Activated naive CD8-positive, alpha-beta T cell treated with anti-CD3 and anti-CD28 coated beads, Interleukin-2, amount 10 ng/mL, durations not matched to agents 7 days and 5 days (primary cell): Measurements from ENCODE around the gene AGAP3. TPM values are rescaled to one million over a fixed set of nuclear protein-coding genes. Genes with fewer than 3 reads are reported as not detected.

Experiments
- ATAC-seq: fragments of 150-1000 bp; cut with Tn5 transposase; one replicate; pipeline ENCODE4 v1.10.0; 2021; ENCODE audit warnings: low read depth, moderate library complexity
- POLR2A ChIA-PET: fragments of 350-600 bp; sonication (Branson Sonifier 250); formaldehyde crosslinking; loops from one replicate; lab custom pipeline; 2021; ENCODE audit warnings: antibody characterized with exemption; lab: Charles Lee
- DNase-seq: peaks from one replicate; pipeline ENCODE4 v3.0.0; 2021
- H3K27ac Mint-ChIP-seq: one replicate; pipeline ENCODE4 v1.8.0; 2022; ENCODE audit warnings: mild to moderate bottlenecking, mixed read lengths
- H3K27me3 Mint-ChIP-seq: one replicate; pipeline ENCODE4 v1.8.0; 2022; ENCODE audit warnings: mild to moderate bottlenecking, moderate library complexity, mixed read lengths
- H3K36me3 Mint-ChIP-seq: one replicate; pipeline ENCODE4 v1.8.0; 2021; ENCODE audit warnings: mild to moderate bottlenecking, mixed read lengths
- H3K4me1 Mint-ChIP-seq: one replicate; pipeline ENCODE4 v1.8.0; 2021; ENCODE audit warnings: mixed read lengths
- H3K4me3 Mint-ChIP-seq: one replicate; pipeline ENCODE4 v1.8.0; 2022; ENCODE audit warnings: mild to moderate bottlenecking, moderate library complexity, mixed read lengths
- H3K9me3 Mint-ChIP-seq: one replicate; pipeline ENCODE4 v1.8.0; 2021; ENCODE audit warnings: mixed read lengths
- total RNA-seq, 2 experiments: library from RNA; stranded (reverse); gene quantifications; one replicate each; pipeline ENCODE4 v1.2.3, GENCODE V29; 2021

AGAP3 gene
- total RNA-seq, 2 experiments from 2014 or later, result 31.7 to 32.7 TPM

GRCh38 chr7:151124899-151125399 is 38.7 kb downstream of the AGAP3 start:
- H3K9me3 Mint-ChIP-seq, result no peaks in the 10 kb centered on the region
- POLR2A ChIA-PET, result no interaction called here
- H3K4me1 Mint-ChIP-seq, result peaks cover 2% of the 10 kb centered on the region
- no peak overlapping the region for H3K27ac Mint-ChIP-seq
- no peaks in the 10 kb centered on the region for H3K36me3 Mint-ChIP-seq
- H3K27me3 Mint-ChIP-seq, result no peaks in the 10 kb centered on the region
- no peak overlapping the region for H3K4me3 Mint-ChIP-seq
- ATAC-seq (no peak), DNase-seq (no peak)

DNA sequence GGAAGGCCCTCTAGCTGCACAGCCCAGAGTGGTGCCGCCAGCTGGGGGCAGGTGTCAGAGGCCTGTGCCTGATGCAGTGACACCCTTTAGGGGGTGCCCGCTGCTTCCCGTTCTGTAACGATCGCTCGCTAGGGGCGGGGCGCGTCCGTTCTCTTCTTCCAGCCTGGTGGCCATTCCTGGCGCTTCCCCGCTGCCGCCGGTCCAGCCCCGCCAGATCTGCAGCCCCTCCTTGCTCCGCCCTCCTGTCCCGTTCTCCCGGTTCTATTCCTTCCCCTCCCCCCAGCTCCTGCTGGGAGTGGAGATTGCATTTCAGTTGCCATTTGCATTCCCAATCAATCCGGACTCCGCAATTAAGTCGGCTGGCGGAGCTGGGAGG is 39.2 kb downstream of the AGAP3 start:
- Mint-ChIP-seq H3K4me3 (no peak overlapping the region), H3K36me3 (no peaks in the 10 kb centered on the region), H3K27ac (no peak overlapping the region), H3K27me3 (no peaks in the 10 kb centered on the region), H3K9me3 (no peaks in the 10 kb centered on the region), H3K4me1 (peaks cover 6% of the 10 kb centered on the region)
- ATAC-seq (no peak), DNase-seq (no peak)
- POLR2A ChIA-PET, result no interaction called here

DNA sequence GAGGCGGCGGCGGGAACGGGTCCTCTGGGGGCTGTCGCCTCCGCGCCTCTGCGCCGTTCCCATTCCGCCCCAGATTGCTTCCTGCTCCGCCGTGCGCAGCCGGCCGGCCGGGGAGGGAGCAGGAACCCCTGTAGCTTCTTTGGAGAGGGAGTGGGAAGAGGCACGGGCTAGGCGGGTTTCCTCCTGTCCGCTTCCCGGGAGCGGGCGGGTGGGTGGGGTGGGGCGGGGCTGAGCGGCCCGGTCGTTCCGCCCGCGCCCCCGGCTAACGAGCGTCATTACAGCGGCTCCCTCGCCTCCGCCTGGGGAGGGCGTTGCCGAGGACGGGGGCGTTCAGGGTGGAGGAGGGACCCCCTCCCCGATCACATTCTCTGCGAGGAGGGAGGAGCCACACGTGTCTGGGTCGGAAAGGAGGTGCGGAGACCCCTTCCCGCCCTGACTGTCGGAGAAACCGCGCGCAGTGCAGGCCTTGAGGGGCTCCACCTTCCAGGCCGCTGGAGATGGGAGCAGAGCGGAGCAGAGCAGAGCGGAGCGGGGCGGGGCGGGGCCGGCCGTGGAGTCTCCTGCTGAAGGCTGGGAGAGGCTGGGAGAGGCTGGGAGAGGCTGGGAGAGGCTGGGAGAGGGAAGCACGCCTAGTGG is 39.7 kb downstream of the AGAP3 start:
- no peaks in the 10 kb centered on the region for H3K9me3 Mint-ChIP-seq
- H3K27me3 Mint-ChIP-seq, result no peaks in the 10 kb centered on the region
- DNase-seq (no peak), ATAC-seq (no peak)
- no peak overlapping the region for H3K27ac Mint-ChIP-seq
- H3K4me3 Mint-ChIP-seq, result no peak overlapping the region
- H3K4me1 Mint-ChIP-seq, result peaks cover 6% of the 10 kb centered on the region
- POLR2A ChIA-PET, result no interaction called here
- H3K36me3 Mint-ChIP-seq, result no peaks in the 10 kb centered on the region

GRCh38 chr7:151126491-151127137 is 40.3 kb downstream of the AGAP3 start:
- POLR2A ChIA-PET, result no interaction called here
- DNase-seq, result no peak
- Mint-ChIP-seq H3K4me1 (peaks cover 4% of the 10 kb centered on the region), H3K4me3 (no peak overlapping the region), H3K27me3 (no peaks in the 10 kb centered on the region), H3K9me3 (no peaks in the 10 kb centered on the region), H3K27ac (no peak overlapping the region), H3K36me3 (no peaks in the 10 kb centered on the region)
- no peak for ATAC-seq

- POLR2A ChIA-PET, result no interaction called here
- DNase-seq, result no peak
- Mint-ChIP-seq H3K27me3 (no peaks in the 10 kb centered on the region), H3K4me1 (peaks cover 4% of the 10 kb centered on the region), H3K36me3 (no peaks in the 10 kb centered on the region), H3K9me3 (no peaks in the 10 kb centered on the region), H3K4me3 (no peak overlapping the region), H3K27ac (no peak overlapping the region)
- ATAC-seq, result no peak
Measured at GRCh38 chr7:151128144-151128543, 41.9 kb downstream of the AGAP3 start.

GRCh38 chr7:151128716-151129115 is 42.4 kb downstream of the AGAP3 start:
- POLR2A ChIA-PET, result no interaction called here
- Mint-ChIP-seq H3K27ac (no peak overlapping the region), H3K4me1 (peaks cover 4% of the 10 kb centered on the region), H3K4me3 (no peak overlapping the region), H3K9me3 (no peaks in the 10 kb centered on the region), H3K36me3 (no peaks in the 10 kb centered on the region), H3K27me3 (no peaks in the 10 kb centered on the region)
- ATAC-seq, result no peak
- no peak for DNase-seq

DNA sequence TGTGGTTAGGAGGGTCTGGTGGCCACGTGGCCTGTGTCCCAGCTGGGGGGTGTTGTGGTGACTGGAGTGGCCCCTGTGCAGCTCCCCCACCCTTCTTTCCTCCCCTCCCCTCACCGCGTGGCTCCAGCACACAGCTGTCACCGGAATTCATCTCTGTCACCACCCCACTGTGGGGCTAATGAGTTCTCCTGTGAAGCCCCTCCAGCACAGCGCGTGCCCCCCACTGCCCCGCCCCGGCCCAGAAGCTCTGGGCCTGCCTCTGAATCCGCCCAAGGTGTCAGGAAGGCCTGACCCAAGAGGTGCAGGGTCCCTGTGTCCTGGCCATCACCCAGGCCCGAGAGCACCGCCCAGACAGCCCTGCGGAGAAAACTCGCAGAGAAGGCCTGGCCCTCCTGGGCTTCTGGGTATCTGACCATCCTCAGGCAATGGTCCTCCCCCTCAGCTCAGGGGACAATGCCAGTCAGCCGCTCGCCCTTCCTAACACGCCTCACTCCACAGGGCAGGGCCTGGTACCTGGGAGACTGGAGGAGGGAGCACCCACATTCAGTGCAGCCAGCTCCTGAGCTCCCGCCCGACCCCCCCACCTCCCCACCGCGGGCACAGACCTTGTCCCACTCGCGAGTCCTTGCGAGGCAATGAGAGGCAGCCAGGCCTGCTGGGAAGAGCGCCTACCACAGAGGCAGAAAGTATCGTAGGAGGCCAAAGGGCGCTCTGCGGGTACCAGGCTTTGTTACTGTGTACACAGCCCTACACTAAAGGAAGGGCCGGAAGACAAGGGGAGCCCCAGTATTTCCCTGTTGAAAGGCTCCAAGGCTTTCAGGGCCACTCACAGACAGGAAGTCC is 43.1 kb downstream of the AGAP3 start:
- H3K27ac Mint-ChIP-seq, result no peak overlapping the region
- H3K4me1 Mint-ChIP-seq, result peaks cover 4% of the 10 kb centered on the region
- ATAC-seq, result no peak
- H3K9me3 Mint-ChIP-seq, result no peaks in the 10 kb centered on the region
- H3K4me3 Mint-ChIP-seq, result no peak overlapping the region
- POLR2A ChIA-PET, result no interaction called here
- no peak for DNase-seq
- no peaks in the 10 kb centered on the region for H3K36me3 Mint-ChIP-seq
- no peaks in the 10 kb centered on the region for H3K27me3 Mint-ChIP-seq

DNA sequence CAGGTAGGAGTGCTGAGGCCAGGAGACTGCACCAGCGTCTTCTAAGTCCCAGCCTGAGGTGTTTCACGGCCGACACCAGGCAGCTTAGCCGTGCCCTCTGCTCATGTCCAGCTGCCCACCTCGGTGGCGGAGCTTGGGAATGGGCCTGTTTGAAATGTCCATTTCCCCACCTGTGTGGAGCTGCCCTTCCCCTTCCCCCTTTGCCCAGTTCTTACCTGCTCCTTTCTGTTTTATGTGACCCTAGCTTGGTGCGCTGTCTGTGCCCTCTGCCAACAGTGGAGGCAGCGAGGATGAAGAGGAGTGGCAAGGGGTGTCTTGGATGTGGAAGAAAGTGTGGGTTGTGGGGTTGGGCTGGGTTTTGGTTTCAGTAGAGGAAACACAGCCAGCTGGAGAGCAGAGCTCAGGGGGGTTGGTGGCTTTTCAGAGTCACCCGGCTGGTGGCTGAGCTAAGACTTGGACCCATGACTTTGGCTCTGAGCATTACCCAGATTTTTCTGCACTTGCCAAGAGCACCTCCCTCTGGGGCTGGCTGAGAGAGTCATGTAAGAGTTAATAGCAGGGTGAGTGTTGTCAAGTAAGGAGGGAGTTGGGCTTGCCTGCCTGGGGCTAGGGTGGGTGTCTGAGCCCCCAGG is 43.8 kb downstream of the AGAP3 start:
- Mint-ChIP-seq H3K9me3 (no peaks in the 10 kb centered on the region), H3K4me1 (peaks cover 4% of the 10 kb centered on the region), H3K36me3 (no peaks in the 10 kb centered on the region), H3K4me3 (no peak overlapping the region), H3K27ac (no peak overlapping the region), H3K27me3 (no peaks in the 10 kb centered on the region)
- ATAC-seq (no peak), DNase-seq (no peak)
- POLR2A ChIA-PET, result no interaction called here

DNA sequence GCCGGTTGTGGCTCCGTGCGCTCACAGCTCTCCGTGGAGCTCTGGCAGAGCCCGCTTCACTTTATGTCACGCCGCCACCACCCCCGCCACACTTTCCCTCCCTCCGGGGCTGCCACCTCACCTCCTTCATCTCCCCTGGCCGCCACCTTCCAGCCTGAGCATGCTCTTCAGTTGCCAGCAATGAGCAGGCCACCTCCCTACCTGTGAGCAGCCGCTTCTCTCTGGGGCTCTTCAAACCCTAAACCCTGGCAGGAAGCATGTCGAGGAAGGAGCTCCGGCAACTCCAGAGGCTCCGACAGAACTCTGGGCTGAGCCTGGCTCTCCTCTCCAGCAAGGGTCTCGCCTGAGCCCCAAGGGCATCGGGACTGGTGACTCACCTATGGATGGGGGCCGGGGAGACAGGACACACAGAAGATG is 44.5 kb downstream of the AGAP3 start:
- Mint-ChIP-seq H3K4me1 (peaks cover 4% of the 10 kb centered on the region), H3K27ac (no peak overlapping the region), H3K27me3 (no peaks in the 10 kb centered on the region), H3K9me3 (no peaks in the 10 kb centered on the region), H3K4me3 (no peak overlapping the region), H3K36me3 (no peaks in the 10 kb centered on the region)
- DNase-seq (no peak), ATAC-seq (no peak)
- POLR2A ChIA-PET, result no interaction called here

- ATAC-seq, result no peak
- no peak for DNase-seq
- no peaks in the 10 kb centered on the region for H3K36me3 Mint-ChIP-seq
- no peak overlapping the region for H3K27ac Mint-ChIP-seq
- peaks cover 4% of the 10 kb centered on the region for H3K4me1 Mint-ChIP-seq
- no peak overlapping the region for H3K4me3 Mint-ChIP-seq
- H3K27me3 Mint-ChIP-seq, result no peaks in the 10 kb centered on the region
- POLR2A ChIA-PET, result no interaction called here
- no peaks in the 10 kb centered on the region for H3K9me3 Mint-ChIP-seq
Measured at GRCh38 chr7:151131224-151131591, 44.9 kb downstream of the AGAP3 start.

DNA sequence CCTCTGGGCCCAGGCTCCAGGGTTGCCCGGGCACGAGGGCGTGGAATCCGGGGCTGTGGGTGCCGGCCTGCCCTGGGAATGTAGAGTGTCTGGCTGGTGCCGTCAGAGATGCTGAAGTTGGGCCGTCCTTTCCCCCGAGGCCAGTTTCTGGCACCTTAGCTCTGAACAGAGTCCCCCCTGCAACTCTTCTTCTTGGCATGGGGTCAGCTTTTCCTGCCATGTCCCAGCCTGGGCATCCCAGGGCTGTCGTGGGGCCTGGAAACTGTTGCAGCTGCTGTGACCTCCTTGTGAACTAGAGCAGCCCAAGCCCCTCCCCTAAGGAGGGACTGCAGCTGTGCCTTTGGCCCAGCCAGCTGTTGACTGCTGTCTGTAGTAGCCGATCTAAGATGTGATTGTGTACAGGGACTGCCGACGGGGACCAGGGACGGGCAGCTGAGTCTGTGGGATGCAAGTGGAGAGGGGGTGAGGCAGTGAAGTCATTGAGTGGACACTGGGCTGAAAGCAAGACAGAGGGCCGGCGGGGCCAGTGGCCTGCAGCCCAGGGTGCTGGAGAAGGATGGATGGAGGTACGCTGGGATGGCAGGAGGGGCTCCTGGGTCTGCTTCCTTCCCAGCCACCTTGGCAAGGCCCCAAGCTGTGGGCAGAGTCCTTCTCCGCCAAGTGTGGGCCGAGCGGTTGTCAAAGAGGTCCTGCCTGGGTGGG is 45.5 kb downstream of the AGAP3 start:
- POLR2A ChIA-PET, result no interaction called here
- H3K27ac Mint-ChIP-seq, result no peak overlapping the region
- ATAC-seq (no peak), DNase-seq (no peak)
- H3K4me1 Mint-ChIP-seq, result peaks cover 4% of the 10 kb centered on the region
- H3K27me3 Mint-ChIP-seq, result no peaks in the 10 kb centered on the region
- H3K9me3 Mint-ChIP-seq, result no peaks in the 10 kb centered on the region
- H3K36me3 Mint-ChIP-seq, result no peaks in the 10 kb centered on the region
- no peak overlapping the region for H3K4me3 Mint-ChIP-seq

GRCh38 chr7:151132461-151133205 is 46.4 kb downstream of the AGAP3 start:
- Mint-ChIP-seq H3K27ac (no peak overlapping the region), H3K4me3 (no peak overlapping the region), H3K36me3 (no peaks in the 10 kb centered on the region), H3K4me1 (peaks cover 4% of the 10 kb centered on the region), H3K27me3 (no peaks in the 10 kb centered on the region), H3K9me3 (no peaks in the 10 kb centered on the region)
- POLR2A ChIA-PET, result no interaction called here
- no peak for ATAC-seq
- DNase-seq, result no peak
